K562 (cell line): ENCODE measurements around the gene NCOA4. TPM values are rescaled to one million over a fixed set of nuclear protein-coding genes. Genes with fewer than 3 reads are reported as not detected.
A peak's percentile ranks its signal among the peaks of the same experiment; 100 is the strongest.

Source experiments
- CEBPB ChIP-seq: fragments of 450-650 bp; IDR thresholded peaks from 2 replicates; pipeline ENCODE4 v1.6.1; 2016; ENCODE audit warnings: missing genetic modification characterization, missing compliant biosample characterization
- DMBX1 ChIP-seq: fragments of 250-450 bp; sonication (Bioruptor Pico); IDR thresholded peaks from 2 replicates; pipeline ENCODE4 v1.8.0; 2022; ENCODE audit warnings: inconsistent platforms, mild to moderate bottlenecking, moderate library complexity, borderline replicate concordance
- DNMT1 ChIP-seq: fragments of 450-650 bp; IDR thresholded peaks from 2 replicates; pipeline ENCODE4 v1.6.1; 2016; ENCODE audit warnings: antibody characterized with exemption, mild to moderate bottlenecking
- ESRRA ChIP-seq: fragments of 450-650 bp; IDR thresholded peaks from 2 replicates; pipeline ENCODE4 v1.6.1; 2014; ENCODE audit warnings: low read depth, mild to moderate bottlenecking, moderate library complexity, borderline replicate concordance
- FIP1L1 ChIP-seq: fragments of 200-400 bp; formaldehyde crosslinking; IDR thresholded peaks from 2 replicates; pipeline ENCODE4 v1.6.1; 2018; ENCODE audit warnings: mild to moderate bottlenecking, low read depth, low read length; ENCODE audit not compliant: poor library complexity, severe bottlenecking
- NR1H2 ChIP-seq: sonication (generic); formaldehyde crosslinking; IDR thresholded peaks from 2 replicates; pipeline ENCODE4 v1.4.0; 2020; ENCODE audit warnings: mild to moderate bottlenecking, missing genetic modification reagents
- SIN3B ChIP-seq: fragments of 450-650 bp; IDR thresholded peaks from 2 replicates; pipeline ENCODE4 v1.6.1; 2017; ENCODE audit warnings: low read depth, mild to moderate bottlenecking, moderate library complexity
- SMARCE1 ChIP-seq: fragments of 450-650 bp; IDR thresholded peaks from 2 replicates; pipeline ENCODE4 v1.7.1; 2016; ENCODE audit warnings: mild to moderate bottlenecking
- TAL1 ChIP-seq: fragments of 450-650 bp; IDR thresholded peaks from 2 replicates; pipeline ENCODE4 v1.6.1; 2016; ENCODE audit warnings: mild to moderate bottlenecking
- ZNF133 ChIP-seq: fragments of 250-450 bp; sonication (Bioruptor Pico); IDR thresholded peaks from 2 replicates; pipeline ENCODE4 v1.4.0; 2020; ENCODE audit warnings: mild to moderate bottlenecking
- ZNF232 ChIP-seq: sonication (generic); formaldehyde crosslinking; IDR thresholded peaks from 2 replicates; pipeline ENCODE4 v1.8.0; 2022; ENCODE audit warnings: mild to moderate bottlenecking, missing genetic modification reagents
- ZNF318 ChIP-seq, 2 experiments: fragments of 450-650 bp; IDR thresholded peaks; 2 replicates each; pipeline ENCODE4 v1.6.1; 2016; ENCODE audit warnings: mild to moderate bottlenecking in 2 of 2, borderline replicate concordance in 1 of 2, low read depth in 1 of 2, moderate library complexity in 1 of 2
- ZNF354B ChIP-seq: fragments of 250-450 bp; sonication (Bioruptor Pico); IDR thresholded peaks from 2 replicates; pipeline ENCODE4 v1.4.0; 2020
- polyA plus RNA-seq, 8 experiments: library from polyadenylated mRNA; depleted of rRNA in 4 of 8; stranded (reverse) in 5 of 8; unstranded in 3 of 8; fragments of >200 nt; fragmentation: Nextera tagmentation in 2 of 8; fragmentation: Illumina TruSeq in 1 of 8; extraction: Ambion mirVana in 2 of 8; extraction: Trizol in 1 of 8; gene quantifications; 2 replicates each; pipeline versions ENCODE4 v1.2.1 to v1.2.3, GENCODE V29; 2011 to 2014; ENCODE audit warnings: inconsistent platforms in 1 of 8, missing spikeins in 1 of 8
- total RNA-seq, 7 experiments: library from RNA; depleted of rRNA in 6 of 7; stranded (reverse); fragments of >200 nt in 6 of 7; fragmentation: Illumina TruSeq in 2 of 7; extraction: Trizol in 2 of 7; gene quantifications; 2 replicates each; pipeline versions ENCODE4 v1.2.1 to v1.2.3, GENCODE V29; 2011 to 2021; ENCODE audit warnings: low replicate concordance in 1 of 7
- TF ChIP-seq, protein P1 (sequence below), 3 experiments: fragments of 200-800 bp in 1 of 3; fragments of 250-450 bp in 1 of 3; fragments of 450-650 bp in 1 of 3; sonication (Bioruptor Pico) in 1 of 3; sonication (Bioruptor generic) in 1 of 3; formaldehyde crosslinking in 1 of 3; IDR thresholded peaks; 2 replicates each; pipeline versions ENCODE4 v1.6.1 to v1.8.0; 2016 to 2022; ENCODE audit warnings: mild to moderate bottlenecking in 2 of 3, missing genetic modification characterization in 2 of 3, missing compliant biosample characterization in 1 of 3, moderate library complexity in 1 of 3
- TF ChIP-seq, protein P2 (sequence below): fragments of 250-450 bp; sonication (Bioruptor Pico); IDR thresholded peaks from 2 replicates; pipeline ENCODE4 v1.5.1; 2021; ENCODE audit warnings: mild to moderate bottlenecking

The NCOA4 gene
- total and polyA plus RNA-seq, 9 of the 15 experiments (the other 6 are each of a cell fraction or from before 2014, with no cell fraction given) = 89.8 to 283 (median 181) TPM

DNA sequence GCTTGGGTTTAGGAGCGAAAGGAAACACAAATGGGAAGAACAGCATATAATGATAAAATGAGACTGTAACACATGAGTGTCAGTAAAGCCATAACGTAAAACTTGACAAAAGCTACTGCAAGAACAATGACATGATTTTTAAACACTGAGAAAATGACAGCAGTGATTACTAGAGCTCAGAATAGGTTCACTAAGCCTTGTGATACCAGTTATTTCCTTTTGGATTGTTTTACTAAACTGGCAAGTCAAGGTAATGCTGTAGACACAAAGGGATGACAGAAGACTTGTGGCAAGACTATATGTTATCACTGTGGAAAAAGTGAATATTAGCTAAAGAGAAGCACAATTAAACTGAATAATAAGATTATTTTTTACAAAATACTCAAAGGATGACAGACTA is 12.7 kb downstream of the NCOA4 start (continued):
- 0 out of 4 replicates have a peak, but pooled peaks of 1 of the 2 experiments have one; percentile 15 for TF ChIP-seq ZNF318 (IDR thresholded peaks at IDR 0.05; ENCODE audit: borderline replicate concordance in 1 of 2, low read depth in 1 of 2)
- no peak for TF ChIP-seq DNMT1
- TF ChIP-seq SIN3B = no peak
- TF ChIP-seq, protein P1, sequence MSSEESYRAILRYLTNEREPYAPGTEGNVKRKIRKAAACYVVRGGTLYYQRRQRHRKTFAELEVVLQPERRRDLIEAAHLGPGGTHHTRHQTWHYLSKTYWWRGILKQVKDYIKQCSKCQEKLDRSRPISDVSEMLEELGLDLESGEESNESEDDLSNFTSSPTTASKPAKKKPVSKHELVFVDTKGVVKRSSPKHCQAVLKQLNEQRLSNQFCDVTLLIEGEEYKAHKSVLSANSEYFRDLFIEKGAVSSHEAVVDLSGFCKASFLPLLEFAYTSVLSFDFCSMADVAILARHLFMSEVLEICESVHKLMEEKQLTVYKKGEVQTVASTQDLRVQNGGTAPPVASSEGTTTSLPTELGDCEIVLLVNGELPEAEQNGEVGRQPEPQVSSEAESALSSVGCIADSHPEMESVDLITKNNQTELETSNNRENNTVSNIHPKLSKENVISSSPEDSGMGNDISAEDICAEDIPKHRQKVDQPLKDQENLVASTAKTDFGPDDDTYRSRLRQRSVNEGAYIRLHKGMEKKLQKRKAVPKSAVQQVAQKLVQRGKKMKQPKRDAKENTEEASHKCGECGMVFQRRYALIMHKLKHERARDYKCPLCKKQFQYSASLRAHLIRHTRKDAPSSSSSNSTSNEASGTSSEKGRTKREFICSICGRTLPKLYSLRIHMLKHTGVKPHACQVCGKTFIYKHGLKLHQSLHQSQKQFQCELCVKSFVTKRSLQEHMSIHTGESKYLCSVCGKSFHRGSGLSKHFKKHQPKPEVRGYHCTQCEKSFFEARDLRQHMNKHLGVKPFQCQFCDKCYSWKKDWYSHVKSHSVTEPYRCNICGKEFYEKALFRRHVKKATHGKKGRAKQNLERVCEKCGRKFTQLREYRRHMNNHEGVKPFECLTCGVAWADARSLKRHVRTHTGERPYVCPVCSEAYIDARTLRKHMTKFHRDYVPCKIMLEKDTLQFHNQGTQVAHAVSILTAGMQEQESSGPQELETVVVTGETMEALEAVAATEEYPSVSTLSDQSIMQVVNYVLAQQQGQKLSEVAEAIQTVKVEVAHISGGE (CRISPR knock-in tag; IDR thresholded peaks at IDR 0.05) = no peak
- no peak for TF ChIP-seq FIP1L1
- no peak for TF ChIP-seq ZNF232 (CRISPR knock-in tag)
- TF ChIP-seq ZNF133 (CRISPR knock-in tag) = no peak
- TF ChIP-seq, protein P2, sequence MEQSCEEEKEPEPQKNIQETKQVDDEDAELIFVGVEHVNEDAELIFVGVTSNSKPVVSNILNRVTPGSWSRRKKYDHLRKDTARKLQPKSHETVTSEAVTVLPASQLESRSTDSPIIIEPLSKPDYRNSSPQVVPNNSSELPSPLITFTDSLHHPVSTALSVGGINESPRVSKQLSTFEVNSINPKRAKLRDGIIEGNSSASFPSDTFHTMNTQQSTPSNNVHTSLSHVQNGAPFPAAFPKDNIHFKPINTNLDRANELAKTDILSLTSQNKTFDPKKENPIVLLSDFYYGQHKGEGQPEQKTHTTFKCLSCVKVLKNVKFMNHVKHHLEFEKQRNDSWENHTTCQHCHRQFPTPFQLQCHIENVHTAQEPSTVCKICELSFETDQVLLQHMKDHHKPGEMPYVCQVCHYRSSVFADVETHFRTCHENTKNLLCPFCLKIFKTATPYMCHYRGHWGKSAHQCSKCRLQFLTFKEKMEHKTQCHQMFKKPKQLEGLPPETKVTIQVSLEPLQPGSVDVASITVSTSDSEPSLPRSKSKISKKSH (CRISPR knock-in tag) = no peak
- no peak for TF ChIP-seq DMBX1 (CRISPR knock-in tag)
- no peak for TF ChIP-seq SMARCE1
- TF ChIP-seq ESRRA = no peak
- TF ChIP-seq CEBPB (tag) = no peak
- no peak for TF ChIP-seq NR1H2 (CRISPR knock-in tag)
- no peak for TF ChIP-seq ZNF354B (CRISPR knock-in tag)
- TF ChIP-seq TAL1 = no peak
